HEK293 (cell line): ENCODE results near the gene CLEC16A.

Experiments
- CTCF ChIA-PET: fragments of 350-600 bp; formaldehyde crosslinking; extraction: SDS; loops from one replicate; lab custom pipeline; 2021; ENCODE audit warnings: antibody characterized with exemption; lab: Yijun Ruan, JAX
- POLR2A ChIA-PET: fragments of 300-600 bp; formaldehyde crosslinking; extraction: SDS; loops from one replicate; lab custom pipeline; 2020; ENCODE audit warnings: antibody characterized with exemption, inconsistent platforms; lab: Yijun Ruan, JAX
- H3K27ac ChIP-seq: fragments of 200-500 bp; sonication (Bioruptor generic); 2 replicates; pipeline ENCODE4 v1.5.1; 2014; ENCODE audit warnings: low read depth, low read length, control low read depth, inconsistent platforms; ENCODE audit errors: extremely low read depth
- H3K36me3 ChIP-seq, 2 experiments: fragments of 200-500 bp in 1 of 2; sonication (Bioruptor generic) in 1 of 2; 1 replicate in 1 of 2; 2 replicates in 1 of 2; pipeline ENCODE4 v1.5.1; 2014 to 2017; ENCODE audit warnings: inconsistent platforms in 2 of 2, low read length in 2 of 2; ENCODE audit not compliant: control insufficient read depth in 2 of 2, insufficient read depth in 1 of 2
- H3K4me1 ChIP-seq: fragments of 200-500 bp; sonication (Bioruptor generic); 2 replicates; pipeline ENCODE4 v1.5.1; 2014; ENCODE audit warnings: mild to moderate bottlenecking, low read length, inconsistent platforms; ENCODE audit not compliant: control insufficient read depth, insufficient read depth
- H3K4me3 ChIP-seq: 2 replicates; pipeline ENCODE4 v1.5.1; 2011; ENCODE audit warnings: low read depth, mild to moderate bottlenecking, control low read depth, low read length, moderate library complexity
- H3K9me3 ChIP-seq: fragments of 200-500 bp; sonication (Bioruptor generic); 2 replicates; pipeline ENCODE4 v1.5.1; 2014; ENCODE audit warnings: low read depth, low read length, inconsistent platforms; ENCODE audit not compliant: control insufficient read depth, insufficient read depth
- EGR2 ChIP-seq: fragments of 450-650 bp; formaldehyde crosslinking; IDR thresholded peaks from 2 replicates; pipeline ENCODE4 v1.5.1; 2016; ENCODE audit warnings: low read depth, missing biosample characterization, missing genetic modification characterization
- WT1 ChIP-seq: fragments of 450-650 bp; formaldehyde crosslinking; IDR thresholded peaks from 2 replicates; pipeline ENCODE4 v1.5.1; 2016; ENCODE audit warnings: missing biosample characterization, missing genetic modification characterization
- ZBTB48 ChIP-seq: fragments of 450-650 bp; formaldehyde crosslinking; IDR thresholded peaks from 2 replicates; pipeline ENCODE4 v1.5.1; 2016; ENCODE audit warnings: missing biosample characterization, missing genetic modification characterization
- ZFHX2 ChIP-seq: fragments of 450-650 bp; formaldehyde crosslinking; conservative IDR thresholded peaks from 2 replicates; pipeline ENCODE4 v1.5.1; 2016; ENCODE audit warnings: missing biosample characterization, missing genetic modification characterization
- ZFP37 ChIP-seq: fragments of 450-650 bp; formaldehyde crosslinking; IDR thresholded peaks from 2 replicates; pipeline ENCODE4 v1.5.1; 2016; ENCODE audit warnings: missing biosample characterization, missing genetic modification characterization
- ZNF146 ChIP-seq: fragments of 450-650 bp; formaldehyde crosslinking; IDR thresholded peaks from 2 replicates; pipeline ENCODE4 v1.5.1; 2016; ENCODE audit warnings: missing biosample characterization, missing genetic modification characterization
- ZNF157 ChIP-seq: fragments of 450-650 bp; formaldehyde crosslinking; IDR thresholded peaks from 2 replicates; pipeline ENCODE4 v1.5.1; 2016; ENCODE audit warnings: missing biosample characterization, missing genetic modification characterization
- ZNF175 ChIP-seq: fragments of 450-650 bp; formaldehyde crosslinking; IDR thresholded peaks from 2 replicates; pipeline ENCODE4 v1.5.1; 2016; ENCODE audit warnings: missing biosample characterization, missing genetic modification characterization
- ZNF302 ChIP-seq: fragments of 450-650 bp; formaldehyde crosslinking; IDR thresholded peaks from 2 replicates; pipeline ENCODE4 v1.5.1; 2016; ENCODE audit warnings: missing biosample characterization, missing genetic modification characterization, low read depth
- ZNF311 ChIP-seq: fragments of 450-650 bp; formaldehyde crosslinking; IDR thresholded peaks from 2 replicates; pipeline ENCODE4 v1.5.1; 2017; ENCODE audit warnings: missing biosample characterization, missing genetic modification characterization, borderline replicate concordance
- ZNF354C ChIP-seq: fragments of 450-650 bp; formaldehyde crosslinking; IDR thresholded peaks from 2 replicates; pipeline ENCODE4 v1.5.1; 2016; ENCODE audit warnings: missing biosample characterization, missing genetic modification characterization, low read depth, borderline replicate concordance
- ZNF366 ChIP-seq: fragments of 450-650 bp; formaldehyde crosslinking; conservative IDR thresholded peaks from 2 replicates; pipeline ENCODE4 v1.5.1; 2016; ENCODE audit warnings: missing biosample characterization, missing genetic modification characterization
- ZNF433 ChIP-seq: fragments of 450-650 bp; formaldehyde crosslinking; IDR thresholded peaks from 2 replicates; pipeline ENCODE4 v1.5.1; 2016; ENCODE audit warnings: missing biosample characterization, missing genetic modification characterization, low read depth
- ZNF473 ChIP-seq: fragments of 450-650 bp; formaldehyde crosslinking; IDR thresholded peaks from 2 replicates; pipeline ENCODE4 v1.5.1; 2017; ENCODE audit warnings: missing biosample characterization, missing genetic modification characterization
- ZNF513 ChIP-seq: fragments of 450-650 bp; IDR thresholded peaks from 2 replicates; pipeline ENCODE4 v1.5.1; 2018; ENCODE audit warnings: missing biosample characterization, missing genetic modification characterization
- ZNF521 ChIP-seq: fragments of 450-650 bp; formaldehyde crosslinking; IDR thresholded peaks from 2 replicates; pipeline ENCODE4 v1.5.1; 2017; ENCODE audit warnings: missing biosample characterization, mild to moderate bottlenecking, missing genetic modification characterization
- ZNF571 ChIP-seq: fragments of 450-650 bp; formaldehyde crosslinking; IDR thresholded peaks from 2 replicates; pipeline ENCODE4 v1.5.0; 2017; ENCODE audit warnings: missing biosample characterization, missing genetic modification characterization
- ZNF664 ChIP-seq: fragments of 450-650 bp; formaldehyde crosslinking; IDR thresholded peaks from 2 replicates; pipeline ENCODE4 v1.5.1; 2016; ENCODE audit warnings: missing biosample characterization, missing genetic modification characterization
- ZNF670 ChIP-seq: fragments of 450-650 bp; formaldehyde crosslinking; IDR thresholded peaks from 2 replicates; pipeline ENCODE4 v1.5.1; 2016; ENCODE audit warnings: missing biosample characterization, missing genetic modification characterization, low read depth
- ZNF76 ChIP-seq: fragments of 450-650 bp; formaldehyde crosslinking; IDR thresholded peaks from 2 replicates; pipeline ENCODE4; 2016; ENCODE audit warnings: low read depth, missing biosample characterization, missing genetic modification characterization, borderline replicate concordance
- ZSCAN16 ChIP-seq: fragments of 450-650 bp; formaldehyde crosslinking; IDR thresholded peaks from 2 replicates; pipeline ENCODE4 v1.5.1; 2016; ENCODE audit warnings: missing biosample characterization, missing genetic modification characterization
- ZSCAN23 ChIP-seq: fragments of 450-650 bp; formaldehyde crosslinking; IDR thresholded peaks from 2 replicates; pipeline ENCODE4 v1.5.1; 2016; ENCODE audit warnings: missing biosample characterization, missing genetic modification characterization
- TF ChIP-seq, protein P1 (sequence below): fragments of 450-650 bp; formaldehyde crosslinking; IDR thresholded peaks from 2 replicates; pipeline ENCODE4 v1.5.1; 2016; ENCODE audit warnings: missing biosample characterization, missing genetic modification characterization
- TF ChIP-seq, protein P2 (sequence below): fragments of 450-650 bp; formaldehyde crosslinking; IDR thresholded peaks from 2 replicates; pipeline ENCODE4 v1.5.1; 2017; ENCODE audit warnings: missing biosample characterization, missing genetic modification characterization
- TF ChIP-seq, protein P3 (sequence below): fragments of 450-650 bp; formaldehyde crosslinking; IDR thresholded peaks from 2 replicates; pipeline ENCODE4 v1.5.1; 2016; ENCODE audit warnings: missing biosample characterization, missing genetic modification characterization

Gene CLEC16A

DNA sequence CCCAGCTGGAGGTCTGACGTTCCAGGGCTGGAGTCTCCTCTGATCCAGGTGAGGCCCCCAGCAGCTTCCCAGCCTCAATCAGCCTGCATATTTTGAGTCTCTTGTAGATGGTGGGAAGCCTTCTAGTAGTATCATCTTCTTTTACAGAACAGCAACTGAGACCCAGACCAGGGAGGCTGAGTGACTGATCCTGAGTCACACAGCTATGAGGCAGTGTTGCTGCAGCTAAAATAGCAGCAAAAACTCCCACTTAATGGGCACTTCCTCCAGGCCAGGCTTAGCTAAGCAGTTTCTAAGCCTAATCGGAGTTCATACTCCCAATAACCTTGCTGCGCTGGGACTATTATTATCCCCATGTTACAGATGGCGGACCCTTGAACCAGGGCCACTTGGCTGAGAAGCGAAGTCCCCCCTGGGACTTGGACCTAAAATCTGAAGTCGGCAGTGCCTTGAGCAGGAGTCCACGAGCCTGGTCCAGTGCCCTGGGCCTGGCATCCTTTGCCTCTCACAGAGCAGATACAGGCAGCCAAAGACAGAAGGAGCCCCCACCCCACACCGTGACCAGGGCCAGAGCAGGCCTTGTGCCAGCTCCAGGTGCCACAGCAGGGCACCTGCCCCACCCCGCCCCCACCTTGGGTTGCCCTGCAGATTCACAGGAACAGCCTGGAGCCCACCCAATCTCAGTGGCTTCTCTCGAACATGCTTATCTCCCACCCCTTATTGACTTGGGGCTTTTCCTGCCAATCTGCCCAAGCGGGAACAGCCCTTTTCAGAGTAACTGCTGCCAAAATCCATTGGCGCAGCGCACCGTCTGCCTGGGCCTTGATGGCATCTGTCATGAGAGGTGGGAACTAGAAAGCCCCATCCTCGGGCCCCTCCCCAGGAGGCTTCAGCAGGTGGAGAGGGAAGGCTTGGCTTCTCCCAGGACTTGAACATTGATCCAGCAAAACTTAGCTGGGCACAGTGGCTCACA, 246.5 kb downstream of the CLEC16A start (continued):
- TF ChIP-seq, protein P1, sequence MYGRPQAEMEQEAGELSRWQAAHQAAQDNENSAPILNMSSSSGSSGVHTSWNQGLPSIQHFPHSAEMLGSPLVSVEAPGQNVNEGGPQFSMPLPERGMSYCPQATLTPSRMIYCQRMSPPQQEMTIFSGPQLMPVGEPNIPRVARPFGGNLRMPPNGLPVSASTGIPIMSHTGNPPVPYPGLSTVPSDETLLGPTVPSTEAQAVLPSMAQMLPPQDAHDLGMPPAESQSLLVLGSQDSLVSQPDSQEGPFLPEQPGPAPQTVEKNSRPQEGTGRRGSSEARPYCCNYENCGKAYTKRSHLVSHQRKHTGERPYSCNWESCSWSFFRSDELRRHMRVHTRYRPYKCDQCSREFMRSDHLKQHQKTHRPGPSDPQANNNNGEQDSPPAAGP, result no peak
- TF ChIP-seq ZNF354C (tag by site-specific recombination), result no peak
- TF ChIP-seq, all 188 proteins: peak for 0

- Histone ChIP-seq H3K4me3 (no peak overlapping the region), H3K36me3 (no peaks in the 10 kb centered on the region), H3K27ac (no peak overlapping the region), H3K4me1 (no peaks in the 10 kb centered on the region), H3K9me3 (no peaks in the 10 kb centered on the region)
- ChIA-PET CTCF (interaction anchor here (0.5 to 1.2 kb wide), 4 partner anchors 25 to 283 kb away, joined by 3 read pairs; no protein-coding TSS in a partner anchor), POLR2A (no interaction called here)
- TF ChIP-seq ZNF302 (tag by site-specific recombination) (no peak), ZSCAN16 (0 out of 2 replicates have a peak, but pooled peaks have one; percentile 52), WT1 (tag by site-specific recombination) (peak; percentile 73; the same call in 1 of the 2 replicates), ZBTB48 (tag by site-specific recombination) (no peak), ZNF664 (tag by site-specific recombination) (peak; percentile 64; the same call in 1 of the 2 replicates)
- TF ChIP-seq, protein P1, result 0 out of 2 replicates have a peak, but pooled peaks have one; percentile 31
Measured at GRCh38 chr16:11191665-11192064, 247.3 kb downstream of the CLEC16A start.

GRCh38 chr16:11193494-11193893, 249.1 kb downstream of the CLEC16A start:
- no peak overlapping the region for H3K4me3 ChIP-seq
- no peak overlapping the region for H3K27ac ChIP-seq
- no peaks in the 10 kb centered on the region for H3K4me1 ChIP-seq
- CTCF ChIA-PET, result interaction anchor here (0.9 kb wide), 1 partner anchor 25 kb away, joined by 5 read pairs; no protein-coding TSS in a partner anchor
- no peaks in the 10 kb centered on the region for H3K9me3 ChIP-seq
- no peaks in the 10 kb centered on the region for H3K36me3 ChIP-seq
- TF ChIP-seq ZFHX2 (tag by site-specific recombination), result peak; percentile 65
- TF ChIP-seq ZFP37 (tag by site-specific recombination), result no peak
- TF ChIP-seq ZNF157 (tag by site-specific recombination), result 0 out of 2 replicates have a peak, but pooled peaks have one; percentile 12
- TF ChIP-seq ZNF175 (tag by site-specific recombination), result no peak
- 0 out of 2 replicates have a peak, but pooled peaks have one; percentile 36 for TF ChIP-seq ZSCAN23 (tag by site-specific recombination)
- peak; percentile 28; the same call in 1 of the 2 replicates for TF ChIP-seq ZNF146 (tag by site-specific recombination)
- TF ChIP-seq ZNF670 (tag by site-specific recombination), result no peak
- peak; percentile 93 for TF ChIP-seq EGR2 (tag by site-specific recombination)
- peak; percentile 80 for TF ChIP-seq ZNF366 (tag by site-specific recombination)
- no peak for TF ChIP-seq ZNF433 (tag by site-specific recombination)
- TF ChIP-seq, protein P2, sequence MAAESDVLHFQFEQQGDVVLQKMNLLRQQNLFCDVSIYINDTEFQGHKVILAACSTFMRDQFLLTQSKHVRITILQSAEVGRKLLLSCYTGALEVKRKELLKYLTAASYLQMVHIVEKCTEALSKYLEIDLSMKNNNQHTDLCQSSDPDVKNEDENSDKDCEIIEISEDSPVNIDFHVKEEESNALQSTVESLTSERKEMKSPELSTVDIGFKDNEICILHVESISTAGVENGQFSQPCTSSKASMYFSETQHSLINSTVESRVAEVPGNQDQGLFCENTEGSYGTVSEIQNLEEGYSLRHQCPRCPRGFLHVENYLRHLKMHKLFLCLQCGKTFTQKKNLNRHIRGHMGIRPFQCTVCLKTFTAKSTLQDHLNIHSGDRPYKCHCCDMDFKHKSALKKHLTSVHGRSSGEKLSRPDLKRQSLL (tag by site-specific recombination), result no peak
- 0 out of 2 replicates have a peak, but pooled peaks have one; percentile 64 for TF ChIP-seq ZNF571 (tag by site-specific recombination)
- peak; percentile 99 for TF ChIP-seq ZNF513 (tag by site-specific recombination)
- 0 out of 2 replicates have a peak, but pooled peaks have one; percentile 56 for TF ChIP-seq ZNF521
- no peak for TF ChIP-seq ZNF311 (tag by site-specific recombination)
- TF ChIP-seq, protein P3, sequence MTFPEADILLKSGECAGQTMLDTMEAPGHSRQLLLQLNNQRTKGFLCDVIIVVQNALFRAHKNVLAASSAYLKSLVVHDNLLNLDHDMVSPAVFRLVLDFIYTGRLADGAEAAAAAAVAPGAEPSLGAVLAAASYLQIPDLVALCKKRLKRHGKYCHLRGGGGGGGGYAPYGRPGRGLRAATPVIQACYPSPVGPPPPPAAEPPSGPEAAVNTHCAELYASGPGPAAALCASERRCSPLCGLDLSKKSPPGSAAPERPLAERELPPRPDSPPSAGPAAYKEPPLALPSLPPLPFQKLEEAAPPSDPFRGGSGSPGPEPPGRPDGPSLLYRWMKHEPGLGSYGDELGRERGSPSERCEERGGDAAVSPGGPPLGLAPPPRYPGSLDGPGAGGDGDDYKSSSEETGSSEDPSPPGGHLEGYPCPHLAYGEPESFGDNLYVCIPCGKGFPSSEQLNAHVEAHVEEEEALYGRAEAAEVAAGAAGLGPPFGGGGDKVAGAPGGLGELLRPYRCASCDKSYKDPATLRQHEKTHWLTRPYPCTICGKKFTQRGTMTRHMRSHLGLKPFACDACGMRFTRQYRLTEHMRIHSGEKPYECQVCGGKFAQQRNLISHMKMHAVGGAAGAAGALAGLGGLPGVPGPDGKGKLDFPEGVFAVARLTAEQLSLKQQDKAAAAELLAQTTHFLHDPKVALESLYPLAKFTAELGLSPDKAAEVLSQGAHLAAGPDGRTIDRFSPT (tag by site-specific recombination), result no peak
- no peak for TF ChIP-seq ZNF76 (tag by site-specific recombination)
- 0 out of 2 replicates have a peak, but pooled peaks have one; percentile 41 for TF ChIP-seq ZNF473 (tag by site-specific recombination)
- POLR2A ChIA-PET, result no interaction called here
